Stimulated activated CD4-positive, alpha-beta T cell treated with anti-CD3 and anti-CD28 coated beads, Interleukin-15, amount 100 ng/mL, for 1 hour (primary cell): ENCODE measurements around the gene SNRPA.
"Not testable (repeated sequence)": the region's sequence is repeated elsewhere in the genome, so short reads cannot be mapped to it uniquely, and the experiment has no call there.

Source experiments
- DNase-seq, 2 donors: peaks; one replicate each; pipeline ENCODE4 v3.0.0-alpha.2; 2020; ENCODE audit warnings: low read depth in 1 of 2, low spot score in 1 of 2

The SNRPA gene

GRCh38 chr19:40721140-40721486 lies 29.9 kb upstream of the SNRPA start:
- DNase-seq = no peak

- DNase-seq = no peak
These were observed 28.9 kb upstream of the SNRPA start for GRCh38 chr19:40721936-40722661.

- no peak for DNase-seq
These were observed 27.2 kb upstream of the SNRPA start for GRCh38 chr19:40723661-40724254.

- DNase-seq = no peak
These were observed 26.7 kb upstream of the SNRPA start for GRCh38 chr19:40724315-40724714.

- no peak for DNase-seq
These were observed 26.1 kb upstream of the SNRPA start for GRCh38 chr19:40724855-40725254.

- no peak for DNase-seq
These were observed 24.7 kb upstream of the SNRPA start for GRCh38 chr19:40726279-40726678.

- not testable (repeated sequence) for DNase-seq
These were observed 20.9 kb upstream of the SNRPA start for GRCh38 chr19:40730065-40730464.

- not testable (repeated sequence) for DNase-seq
These were observed 18.7 kb upstream of the SNRPA start for GRCh38 chr19:40732304-40732703.

- DNase-seq = no peak
These were observed 17.9 kb upstream of the SNRPA start for GRCh38 chr19:40733149-40733548.

- DNase-seq = no peak
These were observed 15.8 kb upstream of the SNRPA start for GRCh38 chr19:40735013-40735771.

- no peak for DNase-seq
These were observed 14.3 kb upstream of the SNRPA start for GRCh38 chr19:40736661-40737060.

- DNase-seq = no peak
These were observed 13.8 kb upstream of the SNRPA start for GRCh38 chr19:40737102-40737644.

GRCh38 chr19:40739030-40739839 lies 11.8 kb upstream of the SNRPA start:
- DNase-seq = no peak

GRCh38 chr19:40739871-40740703 lies 10.9 kb upstream of the SNRPA start:
- DNase-seq = no peak

- DNase-seq = no peak
These were observed 10.3 kb upstream of the SNRPA start for GRCh38 chr19:40740747-40741146.

- DNase-seq = no peak
These were observed 9.2 kb upstream of the SNRPA start for GRCh38 chr19:40741527-40742390.

- DNase-seq = no peak
These were observed 8.5 kb upstream of the SNRPA start for GRCh38 chr19:40742477-40742876.

- no peak for DNase-seq
These were observed 8.1 kb upstream of the SNRPA start for GRCh38 chr19:40742886-40743285.

- no peak for DNase-seq
These were observed 7.1 kb upstream of the SNRPA start for GRCh38 chr19:40743926-40744325.
